ENCODE data around the gene CEPT1. TPM values are rescaled to one million over a fixed set of nuclear protein-coding genes. Genes with fewer than 3 reads are reported as not detected.

The CEPT1 gene
- total and polyA plus RNA-seq, 2 of the 4 experiments (the other 2 are of a cell fraction), result 13.3 to 27.4 TPM

GRCh38 chr1:111097356-111098099 lies 42.5 kb upstream of the CEPT1 start:
- no peak overlapping the region for H2BK120ac ChIP-seq (ENCODE audit: low read depth, low read length)
- no peak overlapping the region for H3K23ac ChIP-seq (ENCODE audit: low read depth, low read length)
- H3K9ac ChIP-seq (ENCODE audit: low read depth, low read length), result no peak overlapping the region
- ChIA-PET CTCF (no interaction called here), POLR2A (ENCODE audit: unreplicated experiment) (no interaction called here)
- H4K5ac ChIP-seq (ENCODE audit: low read depth, low read length), result no peak overlapping the region
- no peak overlapping the region for H2AK9ac ChIP-seq (replicated peaks; ENCODE audit: low read depth, low read length, poor library complexity)
- H2AK5ac ChIP-seq (ENCODE audit: low read depth, low read length), result no peak overlapping the region
- no peaks in the 10 kb centered on the region for H4K20me1 ChIP-seq (ENCODE audit: insufficient read depth, low read length)
- H3K27me3 ChIP-seq (ENCODE audit: control insufficient read depth, insufficient read depth, low read length), result no peaks in the 10 kb centered on the region
- H2BK5ac ChIP-seq (ENCODE audit: low read depth, low read length, poor library complexity, severe bottlenecking), result no peak overlapping the region
- intact Hi-C loops (cut with micrococcal nuclease), result no loop called here
- H3K9me3 ChIP-seq (ENCODE audit: control insufficient read depth, insufficient read depth, low read length), result peaks cover 7% of the 10 kb centered on the region
- ATAC-seq (ENCODE audit: low read depth) (no peak), DNase-seq (no peak)
- no peak overlapping the region for H2BK15ac ChIP-seq (ENCODE audit: low read depth, low read length)
- dilution Hi-C loops (cut with HindIII; ENCODE audit: low sequenced_read_pairs, unreplicated experiment), result no loop called here
- no peak overlapping the region for H3K14ac ChIP-seq (replicated peaks; ENCODE audit: low read depth, low read length)
- H4K8ac ChIP-seq (ENCODE audit: low read depth in 2 of 2, low read length in 2 of 2), result no peak overlapping the region
- no peak overlapping the region for H3K4me2 ChIP-seq (ENCODE audit: low read depth, low read length)
- H3K27ac ChIP-seq (ENCODE audit: insufficient read depth, low read length), result no peak overlapping the region
- no peaks in the 10 kb centered on the region for H3K36me3 ChIP-seq (ENCODE audit: control insufficient read depth, insufficient read depth, low read length)
- H3K4me3 ChIP-seq (ENCODE audit: insufficient read depth, low read depth, low read length), result no peak overlapping the region
- H3K4me1 ChIP-seq (ENCODE audit: control insufficient read depth, insufficient read depth, low read length), result no peaks in the 10 kb centered on the region
- no peak overlapping the region for H3K56ac ChIP-seq (ENCODE audit: extremely low read depth, insufficient read depth, low read length)
- H3K79me1 ChIP-seq (ENCODE audit: low read depth in 1 of 2, low read length in 2 of 2), result no peaks in the 10 kb centered on the region
- H3K4ac ChIP-seq (ENCODE audit: low read depth, low read length), result no peak overlapping the region
- TF ChIP-seq SMC3 (IDR thresholded peaks at IDR 0.05; ENCODE audit: low read depth, low read length), result no peak
- TF ChIP-seq RCOR1 (IDR thresholded peaks at IDR 0.05; ENCODE audit: insufficient replicate concordance, low read length), result no peak
- TF ChIP-seq NFE2L2 (IDR thresholded peaks at IDR 0.05; ENCODE audit: low read depth, low read length), result no peak
- no peak for TF ChIP-seq FOS (IDR thresholded peaks at IDR 0.05; ENCODE audit: low read depth, low read length)
- no peak for TF ChIP-seq CEBPB (IDR thresholded peaks at IDR 0.05; ENCODE audit: low read depth, low read length)
- no peak for TF ChIP-seq MAFK (IDR thresholded peaks at IDR 0.05; ENCODE audit: low read depth, low read length)
- no peak overlapping the region for H2AFZ ChIP-seq (replicated peaks; ENCODE audit: low read length, poor library complexity)
- no peak overlapping the region for H3K18ac ChIP-seq (ENCODE audit: low read depth, low read length)
- in situ Hi-C loops (cut with MboI; ENCODE audit: low sequenced_read_pairs), result no loop called here
- H3K9me1 ChIP-seq (ENCODE audit: insufficient read depth, low read length), result no peaks in the 10 kb centered on the region
- 71% methylated on average over 1 of the region's 2 CpGs; no CpG with 5 or more reads in 1 of the 2 experiments for WGBS, 2 experiments (ENCODE audit: extremely low coverage in 2 of 2, insufficient read length in 1 of 2)
- BruUV-seq (replicated peaks), result no TSS peak
- no peak overlapping the region for H2BK20ac ChIP-seq (ENCODE audit: low read depth, low read length)
- no peak overlapping the region for H4K91ac ChIP-seq (ENCODE audit: insufficient read depth, low read depth, low read length)

Measured in IMR-90 (cell line).